HG03442 (cell line): ENCODE results near the gene ALPK3.

Experiments used
- ATAC-seq: cut with Tn5 transposase; IDR thresholded peaks from one replicate; pipeline ENCODE4 v1.9.1; 2021; ENCODE audit warnings: mild to moderate bottlenecking, moderate library complexity; ENCODE audit not compliant: unreplicated experiment

The ALPK3 gene

GRCh38 chr15:84914909-84915605 is 97.9 kb downstream of the ALPK3 start:
- ATAC-seq, result peak; percentile 97

GRCh38 chr15:84915606-84915958 is 98.4 kb downstream of the ALPK3 start:
- ATAC-seq, result no peak

GRCh38 chr15:84917452-84917851 is 100.3 kb downstream of the ALPK3 start:
- no peak for ATAC-seq

- ATAC-seq, result no peak
Observed at GRCh38 chr15:84919106-84919667, 102.0 kb downstream of the ALPK3 start.

- ATAC-seq, result no peak
Observed at GRCh38 chr15:84921121-84921520, 104.0 kb downstream of the ALPK3 start.

- ATAC-seq, result no peak
Observed at GRCh38 chr15:84922530-84922929, 105.4 kb downstream of the ALPK3 start.
